ENCODE measurements around the gene LILRB5.

DNA sequence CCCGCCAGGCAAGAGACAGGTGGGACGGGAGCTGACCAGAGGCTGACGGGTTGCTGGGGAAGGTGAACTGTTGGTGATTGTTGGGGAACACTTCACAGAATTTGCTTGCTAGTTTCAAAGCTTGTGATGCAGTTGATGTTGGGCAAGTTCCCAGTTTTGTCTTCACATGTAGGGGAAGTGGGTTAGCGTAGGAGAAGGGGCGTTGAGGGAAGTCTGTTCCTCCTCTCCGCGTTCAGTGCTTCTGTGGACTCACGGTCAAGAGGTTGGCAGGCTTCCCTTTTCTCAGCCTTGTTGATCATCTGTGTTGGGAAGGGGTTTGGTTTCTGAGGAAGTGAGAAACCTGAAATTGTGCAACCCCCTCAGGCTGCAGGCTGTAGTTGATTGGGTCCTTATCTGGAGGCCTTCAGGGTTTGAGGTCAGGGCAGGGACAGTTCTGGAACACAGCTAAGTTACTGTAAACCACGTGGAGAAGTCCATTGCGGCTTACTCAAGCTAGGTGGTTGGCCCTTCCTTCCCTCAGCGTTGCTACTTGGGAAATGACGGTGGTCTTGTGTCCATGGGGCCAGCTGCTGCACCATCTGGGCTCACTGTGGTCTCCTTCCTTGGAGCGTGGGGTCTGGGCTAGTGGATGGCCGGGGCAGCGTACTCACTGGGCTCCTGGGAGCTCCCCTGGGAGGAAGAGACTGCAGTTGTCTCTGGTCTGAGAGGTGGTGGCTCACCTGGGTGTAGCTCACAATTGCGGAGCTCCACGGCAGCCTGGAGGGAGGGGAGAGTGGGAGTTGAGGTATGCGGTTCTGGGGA lies 48.9 kb downstream of the LILRB5 start:
- no peak for TF ChIP-seq POLR2A (IDR thresholded peaks at IDR 0.05)
- TF ChIP-seq, protein P1, sequence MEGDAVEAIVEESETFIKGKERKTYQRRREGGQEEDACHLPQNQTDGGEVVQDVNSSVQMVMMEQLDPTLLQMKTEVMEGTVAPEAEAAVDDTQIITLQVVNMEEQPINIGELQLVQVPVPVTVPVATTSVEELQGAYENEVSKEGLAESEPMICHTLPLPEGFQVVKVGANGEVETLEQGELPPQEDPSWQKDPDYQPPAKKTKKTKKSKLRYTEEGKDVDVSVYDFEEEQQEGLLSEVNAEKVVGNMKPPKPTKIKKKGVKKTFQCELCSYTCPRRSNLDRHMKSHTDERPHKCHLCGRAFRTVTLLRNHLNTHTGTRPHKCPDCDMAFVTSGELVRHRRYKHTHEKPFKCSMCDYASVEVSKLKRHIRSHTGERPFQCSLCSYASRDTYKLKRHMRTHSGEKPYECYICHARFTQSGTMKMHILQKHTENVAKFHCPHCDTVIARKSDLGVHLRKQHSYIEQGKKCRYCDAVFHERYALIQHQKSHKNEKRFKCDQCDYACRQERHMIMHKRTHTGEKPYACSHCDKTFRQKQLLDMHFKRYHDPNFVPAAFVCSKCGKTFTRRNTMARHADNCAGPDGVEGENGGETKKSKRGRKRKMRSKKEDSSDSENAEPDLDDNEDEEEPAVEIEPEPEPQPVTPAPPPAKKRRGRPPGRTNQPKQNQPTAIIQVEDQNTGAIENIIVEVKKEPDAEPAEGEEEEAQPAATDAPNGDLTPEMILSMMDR (IDR thresholded peaks at IDR 0.05), result no peak
